T-helper 17 cell (primary cell): ENCODE results near the gene GPSM1. TPM values are rescaled to one million over a fixed set of nuclear protein-coding genes. Genes with fewer than 3 reads are reported as not detected.

Source experiments
- ATAC-seq: fragments of 150-1000 bp; cut with Tn5 transposase; 2 replicates; pipeline ENCODE4 v1.10.0; 2021; ENCODE audit warnings: mild to moderate bottlenecking, moderate library complexity
- DNase-seq, 3 donors: peaks; one replicate each; pipeline versions ENCODE4 v3.0.0 to v3.0.0-alpha.2; 2020 to 2021
- H3K9me3 ChIP-seq: one replicate; pipeline ENCODE4 v1.7.0; 2013; ENCODE audit warnings: low read length, mild to moderate bottlenecking; ENCODE audit not compliant: control insufficient read depth, poor library complexity, severe bottlenecking
- H3K27ac Mint-ChIP-seq: one replicate; pipeline ENCODE4 v1.8.0; 2022; ENCODE audit warnings: mild to moderate bottlenecking, moderate library complexity, mixed read lengths
- H3K27me3 Mint-ChIP-seq: one replicate; pipeline ENCODE4 v1.8.0; 2022; ENCODE audit warnings: mixed read lengths
- H3K36me3 Mint-ChIP-seq: one replicate; pipeline ENCODE4 v1.8.0; 2022; ENCODE audit warnings: low read depth, mixed read lengths
- H3K4me1 Mint-ChIP-seq: one replicate; pipeline ENCODE4 v1.8.0; 2022; ENCODE audit warnings: mild to moderate bottlenecking, mixed read lengths
- H3K4me3 Mint-ChIP-seq: one replicate; pipeline ENCODE4 v1.8.0; 2022; ENCODE audit warnings: mild to moderate bottlenecking, moderate library complexity, mixed read lengths
- total RNA-seq, 4 donors: library from RNA in 2 of 4; stranded (reverse) in 2 of 4; gene quantifications; one replicate each; pipeline ENCODE4 v1.2.3 and lab custom pipeline; 2022 to 2026

The GPSM1 gene
- total RNA-seq, 2 donors from 2014 or later: 7.4 to 10.8 TPM

- Mint-ChIP-seq H3K4me3 (no peak overlapping the region), H3K27ac (no peak overlapping the region), H3K4me1 (peaks cover 5% of the 10 kb centered on the region), H3K36me3 (no peaks in the 10 kb centered on the region), H3K27me3 (no peaks in the 10 kb centered on the region)
- no peaks in the 10 kb centered on the region for H3K9me3 ChIP-seq
- DNase-seq: no peak
- ATAC-seq: no peak
Measured at GRCh38 chr9:136370037-136370436, 42.7 kb downstream of the GPSM1 start.

- no peaks in the 10 kb centered on the region for H3K36me3 Mint-ChIP-seq
- no peaks in the 10 kb centered on the region for H3K9me3 ChIP-seq
- H3K27ac Mint-ChIP-seq: no peak overlapping the region
- no peak for ATAC-seq
- no peak for DNase-seq
- no peaks in the 10 kb centered on the region for H3K27me3 Mint-ChIP-seq
- peaks cover 2% of the 10 kb centered on the region for H3K4me1 Mint-ChIP-seq
- H3K4me3 Mint-ChIP-seq: no peak overlapping the region
Measured at GRCh38 chr9:136370687-136371532, 43.6 kb downstream of the GPSM1 start.

- no peak for ATAC-seq
- no peaks in the 10 kb centered on the region for H3K9me3 ChIP-seq
- Mint-ChIP-seq H3K4me3 (no peak overlapping the region), H3K27me3 (no peaks in the 10 kb centered on the region), H3K36me3 (no peaks in the 10 kb centered on the region), H3K4me1 (no peaks in the 10 kb centered on the region), H3K27ac (no peak overlapping the region)
- no peak for DNase-seq
Measured at GRCh38 chr9:136371533-136371880, 44.2 kb downstream of the GPSM1 start.

- H3K9me3 ChIP-seq: no peaks in the 10 kb centered on the region
- no peaks in the 10 kb centered on the region for H3K4me1 Mint-ChIP-seq
- no peak for DNase-seq
- no peak overlapping the region for H3K27ac Mint-ChIP-seq
- H3K27me3 Mint-ChIP-seq: no peaks in the 10 kb centered on the region
- no peaks in the 10 kb centered on the region for H3K36me3 Mint-ChIP-seq
- H3K4me3 Mint-ChIP-seq: no peak overlapping the region
- ATAC-seq: no peak
Measured at GRCh38 chr9:136372006-136372405, 44.7 kb downstream of the GPSM1 start.

GRCh38 chr9:136372561-136373299 is 45.4 kb downstream of the GPSM1 start:
- no peak for DNase-seq
- no peak for ATAC-seq

GRCh38 chr9:136373300-136374182 is 46.2 kb downstream of the GPSM1 start, which contains the start of gene CARD9:
Gene CARD9, minus strand, starts transcription at chr9:136373669. Its CDS starts 1,591 bp downstream, at chr9:136372078.
- no peaks in the 10 kb centered on the region for H3K4me1 Mint-ChIP-seq
- peak within 1 kb of the TSS; percentile 31 for H3K4me3 Mint-ChIP-seq
- ATAC-seq: peak; percentile 50
- H3K27ac Mint-ChIP-seq: peak within 1 kb of the TSS; percentile 16
- no peaks in the 10 kb centered on the region for H3K9me3 ChIP-seq
- DNase-seq: no peak
- H3K27me3 Mint-ChIP-seq: no peaks in the 10 kb centered on the region
- no peaks in the 10 kb centered on the region for H3K36me3 Mint-ChIP-seq

More at GRCh38 chr9:136372561-136373299, 45.4 kb downstream of the GPSM1 start:
- Mint-ChIP-seq H3K4me3 (peak overlapping the region; percentile 31), H3K4me1 (no peaks in the 10 kb centered on the region), H3K27me3 (no peaks in the 10 kb centered on the region), H3K27ac (peak overlapping the region; percentile 16), H3K36me3 (no peaks in the 10 kb centered on the region)
- H3K9me3 ChIP-seq: no peaks in the 10 kb centered on the region

- Mint-ChIP-seq H3K4me1 (no peaks in the 10 kb centered on the region), H3K27ac (no peak overlapping the region), H3K36me3 (no peaks in the 10 kb centered on the region), H3K4me3 (no peak overlapping the region), H3K27me3 (no peaks in the 10 kb centered on the region)
- DNase-seq (no peak), ATAC-seq (no peak)
- no peaks in the 10 kb centered on the region for H3K9me3 ChIP-seq
Measured at GRCh38 chr9:136374183-136374575, 46.8 kb downstream of the GPSM1 start.

- H3K36me3 Mint-ChIP-seq: no peaks in the 10 kb centered on the region
- H3K27me3 Mint-ChIP-seq: no peaks in the 10 kb centered on the region
- ATAC-seq: no peak
- no peak overlapping the region for H3K27ac Mint-ChIP-seq
- no peaks in the 10 kb centered on the region for H3K9me3 ChIP-seq
- no peaks in the 10 kb centered on the region for H3K4me1 Mint-ChIP-seq
- no peak overlapping the region for H3K4me3 Mint-ChIP-seq
- DNase-seq: no peak
Measured at GRCh38 chr9:136375096-136375495, 47.8 kb downstream of the GPSM1 start.

GRCh38 chr9:136376457-136376856 is 49.1 kb downstream of the GPSM1 start:
- Mint-ChIP-seq H3K4me1 (no peaks in the 10 kb centered on the region), H3K36me3 (no peaks in the 10 kb centered on the region), H3K4me3 (no peak overlapping the region), H3K27me3 (no peaks in the 10 kb centered on the region), H3K27ac (no peak overlapping the region)
- H3K9me3 ChIP-seq: no peaks in the 10 kb centered on the region
- ATAC-seq: no peak
- DNase-seq: no peak

GRCh38 chr9:136377341-136378169 is 50.2 kb downstream of the GPSM1 start:
- no peaks in the 10 kb centered on the region for H3K4me1 Mint-ChIP-seq
- H3K4me3 Mint-ChIP-seq: no peak overlapping the region
- H3K36me3 Mint-ChIP-seq: no peaks in the 10 kb centered on the region
- no peak for ATAC-seq
- DNase-seq: no peak
- H3K27me3 Mint-ChIP-seq: no peaks in the 10 kb centered on the region
- H3K27ac Mint-ChIP-seq: no peak overlapping the region
- H3K9me3 ChIP-seq: no peaks in the 10 kb centered on the region

GRCh38 chr9:136378170-136379002 is 51.0 kb downstream of the GPSM1 start:
- Mint-ChIP-seq H3K4me3 (no peak overlapping the region), H3K27ac (no peak overlapping the region), H3K4me1 (no peaks in the 10 kb centered on the region), H3K27me3 (no peaks in the 10 kb centered on the region), H3K36me3 (no peaks in the 10 kb centered on the region)
- ATAC-seq (no peak), DNase-seq (no peak)
- no peaks in the 10 kb centered on the region for H3K9me3 ChIP-seq

GRCh38 chr9:136379003-136379287 is 51.6 kb downstream of the GPSM1 start:
- Mint-ChIP-seq H3K36me3 (no peaks in the 10 kb centered on the region), H3K27me3 (no peaks in the 10 kb centered on the region), H3K27ac (no peak overlapping the region), H3K4me1 (no peaks in the 10 kb centered on the region), H3K4me3 (no peak overlapping the region)
- ATAC-seq (no peak), DNase-seq (no peak)
- H3K9me3 ChIP-seq: no peaks in the 10 kb centered on the region
